H9 (cell line): ENCODE data around the gene MECP2. TPM values are rescaled to one million over a fixed set of nuclear protein-coding genes. Genes with fewer than 3 reads are reported as not detected.

ENCODE experiments used
- DNase-seq: peaks from one replicate; pipeline ENCODE4 v3.0.0-alpha.2; 2017
- H2AFZ ChIP-seq: one replicate; pipeline ENCODE4 v1.6.1; 2013; ENCODE audit warnings: mild to moderate bottlenecking, low read length, control low read depth, moderate library complexity
- H2AK5ac ChIP-seq: 2 replicates; pipeline ENCODE4 v1.6.1; 2013; ENCODE audit warnings: low read length, control low read depth, mixed read lengths; ENCODE audit not compliant: insufficient read length
- H2BK120ac ChIP-seq: one replicate; pipeline ENCODE4 v1.6.1; 2013; ENCODE audit warnings: low read depth, mild to moderate bottlenecking, low read length, control low read depth, inconsistent platforms; ENCODE audit not compliant: poor library complexity, severe bottlenecking
- H2BK12ac ChIP-seq: 2 replicates; pipeline ENCODE4 v1.6.1; 2013; ENCODE audit warnings: low read length, control low read depth, mixed read lengths, low read depth; ENCODE audit not compliant: insufficient read length
- H2BK15ac ChIP-seq: 2 replicates; pipeline ENCODE4 v1.6.1; 2013; ENCODE audit warnings: low read depth, low read length, control low read depth
- H2BK20ac ChIP-seq: one replicate; pipeline ENCODE4 v1.6.1; 2013; ENCODE audit warnings: low read depth, mild to moderate bottlenecking, low read length, control low read depth, inconsistent platforms; ENCODE audit not compliant: poor library complexity, severe bottlenecking
- H2BK5ac ChIP-seq: 2 replicates; pipeline ENCODE4 v1.6.1; 2013; ENCODE audit warnings: low read length, control low read depth, mixed read lengths; ENCODE audit not compliant: insufficient read length
- H3K14ac ChIP-seq: 2 replicates; pipeline ENCODE4 v1.6.1; 2013; ENCODE audit warnings: low read length, control low read depth; ENCODE audit not compliant: insufficient read depth
- H3K18ac ChIP-seq: 2 replicates; pipeline ENCODE4 v1.6.1; 2013; ENCODE audit warnings: low read depth, mild to moderate bottlenecking, mixed read lengths, low read length, control low read depth; ENCODE audit not compliant: insufficient read length
- H3K23ac ChIP-seq: 2 replicates; pipeline ENCODE4 v1.6.1; 2013; ENCODE audit warnings: low read length, control low read depth, mixed read lengths, low read depth; ENCODE audit not compliant: insufficient read length
- H3K23me2 ChIP-seq: 2 replicates; pipeline ENCODE4 v1.6.1; 2013; ENCODE audit warnings: low read depth, mild to moderate bottlenecking, mixed read lengths, low read length, control low read depth; ENCODE audit not compliant: insufficient read length, poor library complexity, severe bottlenecking
- H3K27ac ChIP-seq: 2 replicates; pipeline ENCODE4 v1.5.1; 2013; ENCODE audit warnings: low read length, control low read depth, mixed read lengths, low read depth; ENCODE audit not compliant: insufficient read length
- H3K27me3 ChIP-seq: 2 replicates; pipeline ENCODE4 v1.6.1; 2013; ENCODE audit warnings: low read length, control low read depth, inconsistent platforms; ENCODE audit not compliant: insufficient read depth
- H3K4ac ChIP-seq: 2 replicates; pipeline ENCODE4 v1.6.1; 2013; ENCODE audit warnings: low read depth, mild to moderate bottlenecking, control low read depth, inconsistent platforms, low read length, moderate library complexity
- H3K4me1 ChIP-seq: 2 replicates; pipeline ENCODE4 v1.6.1; 2013; ENCODE audit warnings: low read length, control low read depth, inconsistent platforms; ENCODE audit not compliant: insufficient read depth
- H3K4me2 ChIP-seq: 2 replicates; pipeline ENCODE4 v1.6.1; 2013; ENCODE audit warnings: low read length, control low read depth, mixed read lengths; ENCODE audit not compliant: insufficient read length, insufficient read depth
- H3K56ac ChIP-seq: 2 replicates; pipeline ENCODE4 v1.6.1; 2013; ENCODE audit warnings: low read depth, mild to moderate bottlenecking, mixed read lengths, low read length, control low read depth; ENCODE audit not compliant: insufficient read length
- H3K79me1 ChIP-seq: 2 replicates; pipeline ENCODE4 v1.6.1; 2013; ENCODE audit warnings: low read depth, mild to moderate bottlenecking, moderate library complexity, low read length, control low read depth, inconsistent platforms; ENCODE audit not compliant: insufficient read depth, poor library complexity, severe bottlenecking
- H3K79me2 ChIP-seq: 2 replicates; pipeline ENCODE4 v1.6.1; 2013; ENCODE audit warnings: low read length, control low read depth, inconsistent platforms; ENCODE audit not compliant: insufficient read depth
- H3K9ac ChIP-seq: 2 replicates; pipeline ENCODE4 v1.6.1; 2013; ENCODE audit warnings: low read length, control low read depth, mixed read lengths; ENCODE audit not compliant: insufficient read length; ENCODE audit errors: extremely low read depth
- H3K9me3 ChIP-seq: one replicate; pipeline ENCODE4 v1.6.1; 2013; ENCODE audit warnings: low read depth, low read length, inconsistent platforms; ENCODE audit not compliant: control insufficient read depth
- H3T11ph ChIP-seq: one replicate; pipeline ENCODE4 v1.6.1; 2013; ENCODE audit warnings: mild to moderate bottlenecking, low read length, control low read depth, inconsistent platforms
- H4K20me1 ChIP-seq: one replicate; pipeline ENCODE4 v1.6.1; 2013; ENCODE audit not compliant: control insufficient read depth, insufficient read length, insufficient read depth
- H4K5ac ChIP-seq: 2 replicates; pipeline ENCODE4 v1.6.1; 2013; ENCODE audit warnings: low read depth, mild to moderate bottlenecking, mixed read lengths, low read length, control low read depth; ENCODE audit not compliant: insufficient read length
- H4K8ac ChIP-seq: replicated peaks from 2 replicates; pipeline ENCODE4 v1.6.1; 2013; ENCODE audit warnings: low read length, control low read depth, mixed read lengths, low read depth; ENCODE audit not compliant: insufficient read length
- H4K91ac ChIP-seq: 2 replicates; pipeline ENCODE4 v1.6.1; 2013; ENCODE audit warnings: low read depth, mild to moderate bottlenecking, moderate library complexity, mixed read lengths, low read length, control low read depth; ENCODE audit not compliant: insufficient read length
- H3K27ac Mint-ChIP-seq, 3 experiments: 2 replicates in 2 of 3; 3 replicates in 1 of 3; pipeline ENCODE4 v1.8.0; 2020 to 2021; ENCODE audit warnings: mixed read lengths in 3 of 3, mild to moderate bottlenecking in 1 of 3, moderate library complexity in 1 of 3
- H3K27me3 Mint-ChIP-seq: 2 replicates; pipeline ENCODE4 v1.8.0; 2021; ENCODE audit warnings: low read depth, mild to moderate bottlenecking, moderate library complexity, mixed read lengths
- H3K36me3 Mint-ChIP-seq, 3 experiments: 2 replicates in 2 of 3; 3 replicates in 1 of 3; pipeline ENCODE4 v1.8.0; 2020 to 2021; ENCODE audit warnings: low read depth in 3 of 3, mixed read lengths in 3 of 3; ENCODE audit not compliant: insufficient read depth in 1 of 3
- H3K4me1 Mint-ChIP-seq, 2 experiments: 2 replicates each; pipeline ENCODE4 v1.8.0; 2020; ENCODE audit warnings: mixed read lengths in 2 of 2
- H3K4me3 Mint-ChIP-seq, 2 experiments: 2 replicates in 1 of 2; 3 replicates in 1 of 2; pipeline ENCODE4 v1.8.0; 2020 to 2021; ENCODE audit warnings: mild to moderate bottlenecking in 2 of 2, mixed read lengths in 2 of 2, moderate library complexity in 1 of 2
- H3K9me3 Mint-ChIP-seq, 2 experiments: 2 replicates in 1 of 2; 3 replicates in 1 of 2; pipeline ENCODE4 v1.8.0; 2020; ENCODE audit warnings: mild to moderate bottlenecking in 2 of 2, mixed read lengths in 2 of 2, moderate library complexity in 1 of 2
- WGBS: extraction: QIAGEN DNeasy Blood & Tissue Kit; methylation state at CpG from one replicate; pipeline ENCODE4 v1.1.7; 2013; ENCODE audit warnings: missing lambda C conversion rate, low lambda C conversion rate, mixed read lengths; ENCODE audit not compliant: insufficient read length; ENCODE audit errors: extremely low coverage; 5-methylcytosine and 5-hydroxymethylcytosine counted together
- total RNA-seq: library from RNA; stranded (reverse); gene quantifications from 2 replicates; pipeline ENCODE4 v1.2.1, GENCODE V29; 2021
- TF ChIP-seq, protein P1 (sequence below): fragments of 200-600 bp; sonication (generic); conservative IDR thresholded peaks from 3 replicates; pipeline ENCODE4 v1.8.0; 2021; ENCODE audit warnings: antibody characterized with exemption, mild to moderate bottlenecking

MECP2 gene
- total RNA-seq, 1 experiment from 2014 or later, result 32.2 TPM

DNA sequence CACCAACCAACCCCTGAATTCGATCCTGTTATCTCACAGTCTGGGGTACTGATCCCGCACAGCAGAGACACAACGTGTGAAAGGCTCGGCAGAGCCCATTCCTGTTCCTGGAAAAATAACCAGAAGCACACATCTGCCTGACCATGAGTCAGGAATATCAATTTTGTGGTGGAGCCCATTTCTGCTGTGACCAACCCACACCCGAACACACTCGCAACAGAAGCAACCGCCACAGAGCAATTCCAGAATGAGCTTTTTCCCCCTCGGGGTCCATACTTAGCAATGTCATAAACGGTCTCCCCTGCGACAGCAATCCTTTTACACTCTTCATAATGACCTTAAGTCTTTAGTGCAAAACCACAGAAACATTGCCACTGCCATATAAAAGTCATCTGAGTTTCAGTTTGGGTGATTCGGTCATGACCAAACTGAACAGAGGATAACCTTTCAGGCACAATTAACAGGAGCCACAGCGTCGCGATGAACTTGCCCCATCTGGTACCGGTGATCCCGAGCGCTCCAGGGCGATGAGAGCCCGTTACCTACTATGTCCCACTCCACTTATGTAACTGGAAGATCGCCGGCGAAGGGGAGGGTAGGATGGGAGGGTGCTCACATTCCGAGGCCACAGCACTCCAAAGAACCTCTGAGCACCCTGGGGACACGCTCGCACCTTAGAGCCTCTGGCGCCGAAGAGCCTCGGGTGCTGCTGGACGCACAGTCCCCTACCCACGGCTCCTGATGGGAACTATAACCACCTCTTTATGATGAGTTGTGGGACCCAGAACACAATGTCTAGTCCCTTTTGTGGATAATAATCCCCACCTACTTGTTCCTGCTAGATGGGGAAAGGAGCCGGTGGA lies 1.1 kb downstream of the MECP2 start:
- peak overlapping the region; percentile 70 to 87 for H3K4me3 Mint-ChIP-seq
- Histone ChIP-seq H2BK12ac (no peak overlapping the region), H4K20me1 (no peaks in the 10 kb centered on the region), H3K23ac (no peak overlapping the region), H2AK5ac (no peak overlapping the region), H3T11ph (no peak overlapping the region), H3K4me1 (no peaks in the 10 kb centered on the region; the same call in 1 of the 2 replicates), H3K18ac (no peak overlapping the region), H4K5ac (no peak overlapping the region), H3K27me3 (no peaks in the 10 kb centered on the region), H3K14ac (no peak overlapping the region), H3K9ac (peak overlapping the region; percentile 47), H2BK120ac (no peak overlapping the region), H2AFZ (no peak overlapping the region), H3K4me2 (peak overlapping the region; percentile 70), H2BK20ac (no peak overlapping the region), H4K8ac (no peak overlapping the region), H3K79me1 (no peaks in the 10 kb centered on the region), H2BK5ac (no peak overlapping the region), H3K27ac (no peak overlapping the region), H3K56ac (no peak overlapping the region), H3K23me2 (peaks cover 11% of the 10 kb centered on the region), H3K4ac (no peak overlapping the region), H2BK15ac (no peak overlapping the region), H3K9me3 (peaks cover 37% of the 10 kb centered on the region), H3K79me2 (peaks cover 21% of the 10 kb centered on the region), H4K91ac (no peak overlapping the region)
- TF ChIP-seq, protein P1, sequence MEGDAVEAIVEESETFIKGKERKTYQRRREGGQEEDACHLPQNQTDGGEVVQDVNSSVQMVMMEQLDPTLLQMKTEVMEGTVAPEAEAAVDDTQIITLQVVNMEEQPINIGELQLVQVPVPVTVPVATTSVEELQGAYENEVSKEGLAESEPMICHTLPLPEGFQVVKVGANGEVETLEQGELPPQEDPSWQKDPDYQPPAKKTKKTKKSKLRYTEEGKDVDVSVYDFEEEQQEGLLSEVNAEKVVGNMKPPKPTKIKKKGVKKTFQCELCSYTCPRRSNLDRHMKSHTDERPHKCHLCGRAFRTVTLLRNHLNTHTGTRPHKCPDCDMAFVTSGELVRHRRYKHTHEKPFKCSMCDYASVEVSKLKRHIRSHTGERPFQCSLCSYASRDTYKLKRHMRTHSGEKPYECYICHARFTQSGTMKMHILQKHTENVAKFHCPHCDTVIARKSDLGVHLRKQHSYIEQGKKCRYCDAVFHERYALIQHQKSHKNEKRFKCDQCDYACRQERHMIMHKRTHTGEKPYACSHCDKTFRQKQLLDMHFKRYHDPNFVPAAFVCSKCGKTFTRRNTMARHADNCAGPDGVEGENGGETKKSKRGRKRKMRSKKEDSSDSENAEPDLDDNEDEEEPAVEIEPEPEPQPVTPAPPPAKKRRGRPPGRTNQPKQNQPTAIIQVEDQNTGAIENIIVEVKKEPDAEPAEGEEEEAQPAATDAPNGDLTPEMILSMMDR, result no peak
- peak overlapping the region in 1 of 3 experiments; percentile 90; a peak in 2 of 7 replicates for H3K27ac Mint-ChIP-seq
- H3K36me3 Mint-ChIP-seq, result peaks cover 2 to 5% (median 4%) of the 10 kb centered on the region in 3 experiments; a peak in 4 of 7 replicates
- no CpG with 5 or more reads among the region's 31 CpGs for WGBS
- H3K4me1 Mint-ChIP-seq, result peaks cover 48% of the 10 kb centered on the region in 2 experiments
- peaks cover 68 to 73% of the 10 kb centered on the region in 2 experiments for H3K9me3 Mint-ChIP-seq
- peaks cover 2% of the 10 kb centered on the region; the same call in 1 of the 2 replicates for H3K27me3 Mint-ChIP-seq
- DNase-seq, result no peak
